ENCODE measurements around the gene SSR1.

SSR1 gene

DNA sequence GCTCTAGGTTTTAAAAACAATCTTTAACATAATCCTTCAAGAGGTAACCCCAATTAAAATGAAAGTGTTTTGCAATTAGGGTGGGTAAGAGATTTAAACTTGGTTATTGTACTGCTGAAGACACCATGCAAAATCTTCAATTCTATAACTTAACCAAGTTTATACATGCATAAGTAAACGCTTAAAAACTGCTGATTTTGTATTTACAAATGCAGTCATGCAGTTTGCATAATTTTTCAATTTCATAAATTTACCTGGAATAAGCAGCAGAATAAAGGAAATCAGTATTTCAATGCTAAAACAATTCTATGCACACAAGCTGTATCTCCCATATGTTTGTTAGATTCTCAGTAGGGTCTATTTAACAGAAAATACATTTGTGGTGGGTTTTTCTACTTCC is 22.9 kb downstream of the SSR1 start:
- Histone ChIP-seq H3K4me3 (ENCODE audit: low read length) (no peak overlapping the region), H3K27ac (ENCODE audit: low read length) (no peak overlapping the region), H3K9ac (ENCODE audit: low read length) (no peak overlapping the region), H3K79me2 (ENCODE audit: low read length) (peaks cover 10% of the 10 kb centered on the region; the same call in 1 of the 2 replicates), H3K4me2 (ENCODE audit: low read depth, low read length) (no peak overlapping the region), H2AFZ (ENCODE audit: low read length) (no peak overlapping the region), H3K9me2 (replicated peaks; ENCODE audit: insufficient read depth, low read length) (no peaks in the 10 kb centered on the region), H3K36me3 (replicated peaks; ENCODE audit: insufficient read depth, low read length) (peaks cover 20% of the 10 kb centered on the region), H3K4me1 (ENCODE audit: low read length) (no peaks in the 10 kb centered on the region), H3K9me3 (replicated peaks; ENCODE audit: insufficient read depth, low read length) (no peaks in the 10 kb centered on the region), H4K20me1 (ENCODE audit: insufficient read depth, low read length) (no peaks in the 10 kb centered on the region), H3F3A (ENCODE audit: insufficient read depth, low read length) (no peaks in the 10 kb centered on the region), H3K27me3 (replicated peaks; ENCODE audit: insufficient read depth, low read length) (no peaks in the 10 kb centered on the region)
- no peak for DNase-seq
- TF ChIP-seq EZH2 (optimal IDR thresholded peaks at IDR 0.05; ENCODE audit: low read depth, low read length): no peak
- TF ChIP-seq, protein P1, sequence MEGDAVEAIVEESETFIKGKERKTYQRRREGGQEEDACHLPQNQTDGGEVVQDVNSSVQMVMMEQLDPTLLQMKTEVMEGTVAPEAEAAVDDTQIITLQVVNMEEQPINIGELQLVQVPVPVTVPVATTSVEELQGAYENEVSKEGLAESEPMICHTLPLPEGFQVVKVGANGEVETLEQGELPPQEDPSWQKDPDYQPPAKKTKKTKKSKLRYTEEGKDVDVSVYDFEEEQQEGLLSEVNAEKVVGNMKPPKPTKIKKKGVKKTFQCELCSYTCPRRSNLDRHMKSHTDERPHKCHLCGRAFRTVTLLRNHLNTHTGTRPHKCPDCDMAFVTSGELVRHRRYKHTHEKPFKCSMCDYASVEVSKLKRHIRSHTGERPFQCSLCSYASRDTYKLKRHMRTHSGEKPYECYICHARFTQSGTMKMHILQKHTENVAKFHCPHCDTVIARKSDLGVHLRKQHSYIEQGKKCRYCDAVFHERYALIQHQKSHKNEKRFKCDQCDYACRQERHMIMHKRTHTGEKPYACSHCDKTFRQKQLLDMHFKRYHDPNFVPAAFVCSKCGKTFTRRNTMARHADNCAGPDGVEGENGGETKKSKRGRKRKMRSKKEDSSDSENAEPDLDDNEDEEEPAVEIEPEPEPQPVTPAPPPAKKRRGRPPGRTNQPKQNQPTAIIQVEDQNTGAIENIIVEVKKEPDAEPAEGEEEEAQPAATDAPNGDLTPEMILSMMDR (IDR thresholded peaks at IDR 0.05; ENCODE audit: low read length): no peak
- no peak for TF ChIP-seq EZH2phosphoT487 (IDR thresholded peaks at IDR 0.05; ENCODE audit: low read length)

DNA sequence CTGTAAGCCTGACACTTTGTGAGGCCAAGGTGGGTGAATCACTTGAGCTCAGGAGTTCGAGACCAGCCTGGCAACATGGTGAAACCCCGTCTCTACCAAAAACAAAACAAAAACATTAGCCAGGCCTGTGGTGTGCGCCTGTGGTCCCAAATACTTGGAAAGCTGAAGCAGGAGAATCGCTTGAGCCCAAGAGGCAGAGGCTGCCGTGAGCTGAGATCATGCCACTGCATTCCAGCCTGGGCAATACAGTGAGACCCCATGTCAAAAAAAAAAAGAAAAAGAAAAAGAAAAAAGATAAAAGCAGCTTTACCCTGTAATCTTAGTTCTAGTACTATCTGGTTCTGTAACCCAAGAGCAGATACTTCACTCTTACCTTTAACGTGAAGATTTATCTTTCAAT is 27.6 kb downstream of the SSR1 start:
- Histone ChIP-seq H3K27ac (ENCODE audit: low read length) (no peak overlapping the region), H2AFZ (ENCODE audit: low read length) (no peak overlapping the region), H3K9ac (ENCODE audit: low read length) (no peak overlapping the region), H3K4me1 (ENCODE audit: low read length) (no peaks in the 10 kb centered on the region), H4K20me1 (ENCODE audit: insufficient read depth, low read length) (no peaks in the 10 kb centered on the region), H3K4me2 (ENCODE audit: low read depth, low read length) (no peak overlapping the region), H3K36me3 (replicated peaks; ENCODE audit: insufficient read depth, low read length) (peaks cover 14% of the 10 kb centered on the region), H3F3A (ENCODE audit: insufficient read depth, low read length) (no peaks in the 10 kb centered on the region), H3K79me2 (ENCODE audit: low read length) (no peaks in the 10 kb centered on the region), H3K27me3 (replicated peaks; ENCODE audit: insufficient read depth, low read length) (no peaks in the 10 kb centered on the region), H3K9me3 (replicated peaks; ENCODE audit: insufficient read depth, low read length) (no peaks in the 10 kb centered on the region), H3K4me3 (ENCODE audit: low read length) (no peak overlapping the region), H3K9me2 (replicated peaks; ENCODE audit: insufficient read depth, low read length) (no peaks in the 10 kb centered on the region)
- TF ChIP-seq EZH2 (optimal IDR thresholded peaks at IDR 0.05; ENCODE audit: low read depth, low read length) (no peak), EZH2phosphoT487 (IDR thresholded peaks at IDR 0.05; ENCODE audit: low read length) (no peak)
- TF ChIP-seq, protein P1 (IDR thresholded peaks at IDR 0.05; ENCODE audit: low read length): no peak
- no peak for DNase-seq

DNA sequence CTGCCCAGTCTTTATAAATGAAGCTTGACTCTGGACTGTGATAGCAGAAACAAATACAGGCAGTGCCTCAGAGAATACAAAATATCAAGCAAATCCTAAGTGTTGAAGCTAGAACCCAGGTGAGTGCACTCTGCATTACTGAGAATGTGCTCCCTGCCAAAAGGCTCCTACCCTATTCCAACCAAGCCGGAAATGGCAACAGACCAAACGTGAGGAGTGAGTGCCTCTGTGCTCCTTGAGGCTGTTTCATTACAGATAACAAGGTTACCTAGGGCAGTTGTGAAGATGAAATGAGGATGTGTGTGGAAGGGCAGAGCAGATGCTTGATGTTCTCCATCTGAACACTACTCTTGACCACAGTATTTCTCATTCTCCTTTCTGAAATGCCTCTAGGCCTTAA is 29.3 kb downstream of the SSR1 start:
- Histone ChIP-seq H2AFZ (ENCODE audit: low read length) (no peak overlapping the region), H3K9me2 (replicated peaks; ENCODE audit: insufficient read depth, low read length) (no peaks in the 10 kb centered on the region), H3K27me3 (replicated peaks; ENCODE audit: insufficient read depth, low read length) (no peaks in the 10 kb centered on the region), H4K20me1 (ENCODE audit: insufficient read depth, low read length) (no peaks in the 10 kb centered on the region), H3K9ac (ENCODE audit: low read length) (no peak overlapping the region), H3K9me3 (replicated peaks; ENCODE audit: insufficient read depth, low read length) (no peaks in the 10 kb centered on the region), H3K27ac (ENCODE audit: low read length) (no peak overlapping the region), H3K4me3 (ENCODE audit: low read length) (no peak overlapping the region), H3K79me2 (ENCODE audit: low read length) (no peaks in the 10 kb centered on the region), H3K4me1 (ENCODE audit: low read length) (peaks cover 3% of the 10 kb centered on the region; the same call in 1 of the 2 replicates), H3K36me3 (replicated peaks; ENCODE audit: insufficient read depth, low read length) (peaks cover 5% of the 10 kb centered on the region; the same call in 1 of the 2 replicates), H3F3A (ENCODE audit: insufficient read depth, low read length) (peaks cover 3% of the 10 kb centered on the region; the same call in 1 of the 2 replicates), H3K4me2 (ENCODE audit: low read depth, low read length) (no peak overlapping the region)
- no peak for DNase-seq
- TF ChIP-seq EZH2 (optimal IDR thresholded peaks at IDR 0.05; ENCODE audit: low read depth, low read length) (no peak), EZH2phosphoT487 (IDR thresholded peaks at IDR 0.05; ENCODE audit: low read length) (no peak)
- TF ChIP-seq, protein P1 (IDR thresholded peaks at IDR 0.05; ENCODE audit: low read length): no peak

Measured in MM.1S (cell line).